Renal pelvis (tissue), 4 donors: ENCODE data around the gene PRELID3B. TPM values are rescaled to one million over a fixed set of nuclear protein-coding genes. Genes with fewer than 3 reads are reported as not detected.
"Not testable (repeated sequence)": the region's sequence is repeated elsewhere in the genome, so short reads cannot be mapped to it uniquely, and the experiment has no call there.

Experiments used
- DNase-seq: peaks from one replicate; pipeline ENCODE4 v3.0.0-alpha.2; 2013
- polyA plus RNA-seq, 3 donors: library from polyadenylated mRNA; unstranded; fragments of 120-200 nt; gene quantifications; one replicate each; pipeline ENCODE4 v1.2.1, GENCODE V29; 2013; ENCODE audit not compliant: insufficient read length in 3 of 3

Gene PRELID3B
- polyA plus RNA-seq, 3 donors: 62.2 to 72.7 (median 65.6) TPM

DNA sequence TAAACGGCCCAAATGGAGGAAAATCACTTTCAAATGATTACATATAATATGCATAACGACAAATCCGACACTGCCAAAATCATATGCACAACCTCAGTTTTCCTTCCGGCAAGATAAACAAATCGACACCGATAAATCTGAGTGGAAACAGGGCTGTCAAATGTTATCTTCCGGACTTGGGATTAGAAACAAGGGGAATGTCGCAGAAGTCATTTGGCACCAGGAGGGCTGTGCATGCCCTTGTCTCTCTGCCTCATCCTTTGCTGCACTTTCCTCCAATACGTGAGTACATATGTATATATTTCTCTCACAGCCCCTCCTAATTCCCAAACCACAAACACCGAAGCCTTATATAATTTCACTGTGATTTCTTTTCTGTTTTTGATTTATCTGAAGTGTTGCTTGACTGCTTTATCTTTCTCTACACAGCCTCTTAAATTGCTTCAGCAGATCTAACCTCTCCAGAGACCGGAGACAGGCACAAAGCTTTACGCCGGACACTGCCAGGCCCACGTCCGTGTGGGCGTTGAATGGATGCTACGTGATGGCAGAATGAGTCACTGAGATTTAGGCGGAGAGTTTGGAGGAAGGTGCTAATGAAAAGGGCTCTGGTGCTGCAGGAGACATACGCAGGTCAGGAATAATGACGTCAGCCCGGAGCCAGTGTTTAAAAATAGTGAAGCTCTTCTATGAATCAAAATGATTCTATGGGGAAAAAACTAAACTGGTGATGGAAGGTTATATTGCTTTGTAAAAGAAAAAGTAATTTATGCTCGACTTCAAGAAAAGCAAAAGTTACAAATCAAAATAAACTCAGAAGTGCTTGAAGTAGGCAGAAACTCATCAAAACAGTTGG lies 21.0 kb upstream of the PRELID3B start:
- no peak for DNase-seq

DNA sequence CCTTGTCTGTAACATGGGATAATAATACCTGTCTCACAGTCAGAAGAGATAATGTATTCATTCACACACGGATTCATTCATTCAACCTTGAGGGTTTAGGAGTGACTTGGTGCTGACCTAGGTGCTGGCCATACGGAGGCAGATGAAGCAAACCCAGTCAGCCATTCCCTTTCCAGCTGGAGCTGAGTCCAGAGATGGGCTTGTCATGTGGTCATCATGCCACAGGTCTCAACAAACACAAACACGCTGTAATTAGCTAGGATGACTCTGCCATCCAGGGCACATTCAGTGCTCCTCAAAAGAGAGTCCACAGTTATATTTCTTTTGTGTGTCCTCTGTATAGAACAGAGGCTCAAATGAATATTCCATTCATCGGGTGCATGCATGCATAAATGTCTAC lies 19.5 kb upstream of the PRELID3B start:
- no peak for DNase-seq

DNA sequence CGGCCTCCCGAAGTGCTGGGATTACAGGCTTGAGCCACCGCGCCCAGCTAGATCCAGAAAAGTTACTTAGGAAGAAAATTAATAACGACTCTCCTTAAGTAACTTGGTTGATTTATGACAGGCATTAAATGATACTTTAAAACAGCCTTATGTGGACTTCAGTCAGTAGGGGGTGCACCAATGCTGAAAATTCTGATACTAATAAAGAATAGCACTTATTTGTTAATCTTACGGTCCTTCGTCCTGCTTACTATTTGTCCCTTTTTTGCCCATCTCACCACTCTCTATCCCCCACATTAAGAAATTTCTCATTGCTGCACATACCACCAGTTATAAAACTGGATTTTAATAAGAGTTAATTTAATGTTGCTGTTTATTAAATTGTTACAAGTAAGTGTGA lies 12.7 kb upstream of the PRELID3B start:
- peak; percentile 15 for DNase-seq

DNA sequence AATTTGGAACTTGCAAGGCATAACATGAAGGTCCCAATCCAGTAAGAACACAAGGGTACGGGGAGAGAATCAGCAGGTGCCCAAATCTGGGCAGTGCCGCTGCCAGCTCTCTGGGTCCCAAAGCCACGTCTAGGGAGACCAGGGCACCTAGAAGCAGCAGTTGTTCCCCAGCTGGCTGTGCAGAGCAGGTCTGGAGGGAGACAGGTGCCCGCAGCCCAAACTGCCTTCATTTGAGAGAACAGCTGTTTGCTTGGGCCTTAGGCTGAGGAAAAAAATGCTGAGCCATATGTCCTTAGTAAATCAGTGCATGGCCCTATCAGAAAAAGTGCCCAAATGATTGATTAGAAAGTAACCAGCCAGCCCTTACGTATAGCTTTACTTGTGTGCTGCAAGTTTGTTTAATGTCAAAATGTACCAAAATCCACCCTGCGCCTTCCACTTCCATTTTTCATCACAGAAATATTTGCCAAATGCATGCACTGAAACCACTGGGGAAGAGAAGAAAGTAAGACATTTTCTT lies 9.1 kb upstream of the PRELID3B start:
- no peak for DNase-seq

DNA sequence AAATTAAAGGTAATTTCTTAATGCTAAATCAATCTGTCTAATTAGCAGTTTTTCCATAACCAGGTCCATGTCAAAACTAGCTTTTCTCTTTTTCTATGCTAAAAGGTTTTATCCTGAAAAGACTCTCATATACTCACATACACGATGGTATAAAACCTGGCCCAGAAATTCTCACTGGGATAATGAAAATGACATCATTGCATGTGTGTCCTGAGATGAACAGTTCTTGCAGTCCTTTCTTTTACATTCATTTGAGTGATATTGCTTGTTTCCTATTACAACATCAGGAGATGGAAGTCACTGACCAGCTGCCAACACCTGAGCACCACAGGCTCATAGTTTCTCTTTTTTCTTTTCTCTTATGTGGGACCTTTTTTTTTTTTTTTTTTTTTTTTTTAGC lies 7.9 kb upstream of the PRELID3B start:
- no peak for DNase-seq

DNA sequence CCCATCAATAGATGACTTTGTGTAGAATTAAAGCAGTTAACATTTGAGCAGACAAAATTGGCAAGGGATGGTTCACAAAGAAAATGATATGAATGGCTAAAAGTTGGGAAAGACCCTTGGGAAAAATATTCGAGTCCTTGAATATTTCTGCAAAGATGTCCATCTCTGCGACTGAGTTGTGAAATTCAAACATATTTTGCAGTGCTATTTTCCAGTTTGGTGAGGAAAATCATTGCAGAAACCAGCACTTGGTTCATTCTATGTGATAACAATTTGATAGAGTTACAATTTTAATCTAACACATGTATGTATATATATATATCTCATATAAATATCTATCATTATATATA lies 6.1 kb upstream of the PRELID3B start:
- DNase-seq: no peak

DNA sequence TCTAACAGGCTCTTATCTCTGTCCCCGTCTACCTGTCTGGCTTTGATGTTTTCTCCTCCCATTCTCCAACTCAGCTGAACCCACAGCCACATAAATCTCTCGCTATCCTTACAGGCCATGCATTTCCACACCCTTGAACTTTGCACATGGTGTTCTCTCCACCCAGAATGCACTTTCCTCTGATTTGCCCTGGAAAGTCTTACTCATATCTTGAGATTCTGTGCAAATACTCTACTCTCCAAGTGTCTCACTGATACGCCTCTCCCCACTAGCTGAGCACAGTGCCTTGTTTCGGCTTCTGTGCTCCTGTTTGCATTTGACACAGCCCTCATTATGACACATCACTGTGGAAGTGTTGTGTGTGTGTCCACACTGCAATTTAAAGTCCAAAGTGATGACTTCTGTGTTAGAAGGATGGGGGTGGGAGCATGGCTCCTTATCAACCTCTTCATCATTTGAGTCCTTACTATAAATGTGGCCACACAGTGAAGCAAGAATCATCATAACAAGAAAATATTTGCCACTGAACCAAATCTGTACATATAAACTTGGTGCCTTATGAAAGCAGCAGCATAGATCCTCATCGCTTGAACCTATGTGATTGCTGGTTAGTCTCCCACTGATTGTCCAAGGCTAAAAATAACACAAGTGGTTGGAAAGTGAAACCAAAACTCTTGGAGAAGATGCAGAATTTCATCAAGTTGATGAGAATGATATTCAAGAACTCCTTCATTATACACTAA lies 5.5 kb upstream of the PRELID3B start:
- no peak for DNase-seq

DNA sequence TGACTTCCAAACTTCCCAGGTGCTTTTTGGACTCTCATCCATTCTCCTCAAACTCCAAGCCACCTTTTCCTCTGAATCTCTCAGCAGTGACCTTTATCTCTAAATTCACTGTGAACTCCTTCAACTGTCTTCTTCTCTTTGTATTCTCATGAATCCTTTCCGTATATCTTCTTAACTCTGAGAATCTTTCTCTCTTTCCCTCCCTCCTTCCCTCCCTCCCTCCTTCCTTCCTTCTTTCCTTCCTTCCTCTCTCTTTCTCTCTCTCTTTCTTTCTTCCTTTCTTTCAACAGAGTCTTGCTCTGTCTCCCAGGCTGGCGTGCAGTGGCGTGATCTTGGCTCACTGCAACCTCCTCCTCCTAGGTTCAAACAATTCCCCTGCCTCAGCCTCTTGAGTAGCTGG lies 4.3 kb upstream of the PRELID3B start:
- no peak for DNase-seq

DNA sequence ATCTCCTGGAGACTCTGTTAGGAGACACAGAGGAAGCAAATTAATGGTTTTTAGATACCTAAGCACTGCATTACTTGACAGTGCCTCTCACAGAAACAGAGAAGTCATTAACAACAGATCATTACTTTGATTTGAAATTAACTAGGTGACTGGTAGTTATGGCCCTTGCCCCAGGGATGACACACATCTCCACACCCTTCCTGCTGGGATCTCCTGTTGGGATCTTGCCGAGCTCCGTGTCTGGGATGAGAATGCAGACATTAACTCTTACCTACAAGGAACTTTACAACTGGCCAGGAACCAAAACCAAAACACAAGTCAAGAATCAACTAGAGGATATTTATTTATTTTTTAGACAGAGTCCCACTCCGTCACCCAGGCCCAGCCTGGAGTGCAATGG lies 2.2 kb upstream of the PRELID3B start:
- DNase-seq: no peak

DNA sequence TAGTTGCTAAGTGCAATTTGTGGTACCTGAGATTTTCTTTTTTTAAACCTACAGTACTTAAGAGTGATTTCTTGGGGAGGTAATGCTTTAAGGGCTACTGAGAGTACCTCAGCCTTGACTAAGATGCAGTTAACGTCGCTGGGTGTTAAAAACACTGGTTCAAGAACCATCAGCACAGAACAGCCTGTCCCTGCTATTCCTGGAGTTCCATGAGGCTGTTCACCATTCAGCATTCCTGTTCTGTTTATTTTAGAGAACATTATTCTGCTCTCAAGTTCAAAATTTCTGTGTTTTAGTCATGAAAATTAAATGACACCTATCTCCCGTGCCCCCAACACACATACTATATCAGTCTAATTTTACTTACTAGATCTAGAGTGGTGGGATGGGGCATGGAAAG lies 1.7 kb upstream of the PRELID3B start:
- DNase-seq: no peak

DNA sequence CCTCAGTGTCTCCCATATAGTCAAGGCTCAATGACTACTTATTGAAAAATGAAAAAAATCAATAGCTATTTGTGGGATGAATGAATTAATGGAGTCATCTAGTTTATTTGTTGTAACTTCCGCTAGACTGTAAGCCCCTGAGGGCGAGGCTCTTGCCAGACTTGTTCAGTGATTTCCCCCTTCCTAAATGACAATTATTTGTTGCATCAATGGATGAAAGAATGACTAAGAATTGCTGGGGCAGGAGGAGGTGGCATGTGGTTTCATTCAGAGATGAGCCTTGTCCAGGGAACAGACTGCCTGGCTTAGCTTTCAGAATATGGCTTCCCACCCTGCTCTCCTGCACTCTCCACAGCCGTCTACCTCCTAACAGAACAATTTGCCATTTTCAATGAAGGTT lies 1.1 kb upstream of the PRELID3B start:
- no peak for DNase-seq

DNA sequence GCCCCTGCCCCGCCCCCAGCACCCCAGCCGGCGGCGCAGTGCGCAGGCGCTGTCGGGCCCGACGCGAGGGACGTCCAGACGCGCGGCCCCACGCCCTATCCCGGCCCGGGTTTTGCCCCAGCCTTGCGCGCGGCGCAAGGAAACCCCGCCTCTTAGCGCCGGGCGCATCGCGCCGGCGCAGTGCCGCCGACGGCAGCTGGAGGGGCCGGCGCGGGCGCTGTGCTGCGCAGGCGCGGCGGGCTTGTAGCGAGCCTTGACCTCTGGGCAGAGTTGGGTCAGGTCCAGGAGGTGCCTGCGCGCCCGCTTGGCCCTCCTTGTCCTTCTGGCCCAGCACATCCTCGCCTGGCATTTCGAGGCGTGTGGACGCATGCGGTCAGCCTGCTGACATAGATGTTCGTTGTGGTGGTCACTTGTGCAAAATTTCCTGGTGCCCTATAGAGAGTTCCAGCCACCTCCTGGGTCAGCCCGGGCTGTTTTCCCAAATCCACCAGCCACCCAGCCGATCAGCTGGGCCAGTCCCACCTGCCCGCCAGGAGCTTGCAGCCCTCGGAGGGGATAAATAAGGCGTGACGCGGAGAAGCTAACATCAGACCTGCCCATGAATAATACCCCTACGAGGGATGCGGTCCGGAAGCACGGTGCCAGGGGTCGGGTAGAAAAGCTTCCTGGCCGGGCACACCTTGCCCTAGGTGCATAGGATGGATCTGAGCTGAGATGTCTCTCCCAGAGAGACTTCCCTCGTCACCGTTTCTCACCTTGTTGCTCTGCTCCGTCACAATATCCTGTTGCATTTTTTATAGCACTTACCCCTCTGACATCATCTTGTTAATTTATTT lies 428 bp upstream of the PRELID3B start:
- DNase-seq: peak; percentile 90

DNA sequence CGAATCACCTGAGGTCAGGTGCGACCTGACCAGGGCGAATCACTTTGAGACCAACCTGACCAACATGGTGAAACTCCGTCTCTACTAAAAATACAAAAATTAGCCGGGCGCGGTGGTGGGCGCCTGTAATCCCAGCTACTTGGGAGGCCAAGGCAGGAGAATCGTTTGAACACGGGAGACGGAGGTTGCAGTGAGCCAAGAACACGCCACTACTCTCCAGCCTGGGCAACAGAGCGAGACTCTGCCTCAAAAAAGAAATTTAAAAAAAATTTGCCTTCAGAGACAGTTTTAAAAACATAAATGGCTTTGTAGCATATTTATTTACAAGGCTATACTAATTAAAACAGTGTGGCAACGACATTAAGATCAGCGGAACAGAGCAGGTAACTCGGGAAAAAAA lies 1.1 kb downstream of the PRELID3B start:
- DNase-seq: not testable (repeated sequence)

DNA sequence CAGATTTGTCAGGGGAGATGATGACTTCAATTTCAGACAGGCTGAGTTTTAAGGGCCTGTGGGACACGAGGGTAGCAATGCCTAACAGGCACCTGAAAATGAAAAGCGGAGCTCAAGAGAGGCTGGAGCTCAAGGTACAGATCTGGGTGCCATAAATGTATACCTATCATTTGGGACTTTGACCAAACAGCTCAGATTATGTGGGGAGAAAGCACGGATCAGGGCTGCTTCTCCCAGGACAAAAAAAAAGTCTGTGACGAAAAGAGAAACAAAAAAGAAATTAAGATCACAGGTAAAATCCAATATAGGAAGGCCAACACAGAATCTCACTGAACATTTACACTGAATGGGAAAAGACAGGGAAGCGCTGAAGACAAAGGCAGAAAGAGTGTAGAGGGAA lies 1.9 kb downstream of the PRELID3B start:
- no peak for DNase-seq

DNA sequence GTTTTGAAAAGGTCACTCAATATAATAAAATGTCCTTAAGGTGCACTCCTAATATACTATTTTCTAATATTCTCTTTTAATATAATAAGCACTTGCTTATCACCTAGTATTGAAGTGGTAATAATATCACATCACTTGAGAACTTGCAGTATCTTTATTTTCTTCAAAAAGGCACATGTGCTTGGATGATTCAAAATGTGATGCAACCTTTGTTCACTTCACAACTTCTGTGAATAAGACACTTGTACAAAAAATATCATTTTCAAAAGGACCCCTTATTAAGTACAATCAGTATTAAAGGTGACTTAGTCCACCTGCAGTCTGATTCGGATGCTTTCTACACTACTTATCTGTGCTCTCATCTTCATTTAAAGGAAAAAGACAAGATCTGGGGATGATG lies 3.4 kb downstream of the PRELID3B start:
- no peak for DNase-seq

DNA sequence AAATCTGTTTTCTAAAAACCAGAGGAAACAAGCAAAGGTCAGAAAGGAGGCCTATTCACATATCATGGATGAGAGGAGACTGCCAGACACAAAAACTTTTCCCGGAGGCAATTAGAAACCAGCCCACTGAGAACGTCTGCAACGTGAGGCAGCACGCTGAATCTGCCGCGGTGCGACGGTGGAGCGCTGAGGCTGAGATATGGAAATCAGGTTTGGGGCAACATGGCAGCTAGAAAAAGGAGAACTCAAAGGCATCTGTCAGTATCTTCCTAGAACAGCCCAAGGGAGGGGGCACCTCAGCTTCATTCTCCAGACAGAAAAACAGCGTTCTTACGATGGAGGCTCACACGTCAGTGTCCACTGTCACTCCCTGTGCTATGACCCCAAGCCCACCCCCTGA lies 5.2 kb downstream of the PRELID3B start:
- DNase-seq: no peak

DNA sequence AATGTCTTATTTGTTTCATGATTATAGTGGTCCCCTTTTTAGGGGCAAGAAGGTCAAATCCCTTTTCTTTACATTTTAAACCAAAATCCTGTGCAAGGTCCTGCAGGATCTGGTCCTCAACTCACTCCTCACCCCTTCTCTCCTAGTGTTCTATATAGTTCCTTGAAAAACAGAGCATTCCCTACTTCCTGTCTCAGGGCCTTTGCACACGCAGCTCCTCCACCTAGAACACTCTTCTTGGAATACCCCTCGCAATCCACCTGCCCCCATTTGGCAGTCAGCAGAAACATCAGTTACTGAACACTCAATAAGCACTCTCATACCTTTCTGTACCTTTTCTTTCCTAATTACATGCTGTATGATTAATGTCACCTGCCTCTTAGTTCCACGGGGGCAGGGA lies 7.2 kb downstream of the PRELID3B start:
- no peak for DNase-seq

DNA sequence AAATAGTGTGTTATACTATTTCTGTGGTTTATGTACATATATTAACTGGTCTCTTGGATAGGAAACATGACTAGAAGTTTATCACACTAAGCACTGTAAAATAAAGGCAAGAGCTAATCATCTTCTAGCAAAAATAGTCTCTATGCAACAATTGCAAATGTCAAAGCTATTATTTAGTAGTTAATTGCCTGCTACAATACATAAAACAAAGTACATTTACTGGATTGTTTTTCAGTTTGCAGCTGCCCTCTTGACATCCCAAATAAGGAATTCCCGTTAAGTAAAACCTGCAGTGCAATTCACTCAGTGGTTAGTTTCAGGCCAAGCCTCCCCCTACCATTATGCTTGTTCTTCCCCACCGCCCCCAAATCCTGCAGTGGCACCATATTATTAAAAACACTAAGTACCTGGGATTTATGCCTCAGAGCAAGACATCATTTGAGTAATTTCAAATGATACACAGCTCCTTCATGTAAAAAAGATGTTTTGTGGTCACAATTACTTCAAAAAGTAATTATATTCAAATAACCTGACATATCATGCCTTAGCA lies 8.9 kb downstream of the PRELID3B start:
- no peak for DNase-seq

DNA sequence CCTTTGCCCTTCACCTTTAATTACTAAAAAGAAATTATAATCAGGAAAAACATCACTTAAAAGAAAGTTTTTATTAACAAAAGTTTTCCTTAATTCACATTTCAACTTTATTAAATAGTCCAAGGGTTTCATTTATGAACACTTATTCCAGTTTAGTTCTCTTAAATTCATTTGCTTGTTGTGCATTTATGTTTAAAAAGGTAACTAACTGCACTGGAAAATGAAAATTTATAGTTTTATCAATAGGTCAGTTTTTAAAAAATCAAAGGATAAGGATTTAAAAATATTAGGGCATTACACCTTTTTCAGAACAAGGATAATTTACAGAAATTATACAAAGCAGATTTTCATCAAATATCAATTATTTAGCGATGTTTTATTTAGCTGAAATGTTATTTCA lies 9.5 kb downstream of the PRELID3B start:
- no peak for DNase-seq

DNA sequence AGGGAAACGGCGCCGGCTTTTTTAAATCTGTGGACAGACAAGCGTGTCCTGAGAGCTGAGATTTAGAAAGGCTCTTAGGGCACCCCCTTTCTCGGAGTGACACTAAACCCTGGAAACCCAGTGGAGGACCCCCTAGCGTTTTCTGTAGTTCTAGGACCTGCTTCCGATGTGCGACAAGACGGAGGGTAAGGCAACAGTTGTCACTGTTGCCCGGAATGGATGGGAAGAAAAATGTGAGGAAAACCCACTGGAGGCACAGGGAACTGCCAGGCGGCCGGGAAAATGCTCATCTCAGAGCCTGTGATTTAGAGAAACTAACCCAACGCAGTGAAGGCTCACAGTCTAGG lies 9.9 kb downstream of the PRELID3B start:
- no peak for DNase-seq

DNA sequence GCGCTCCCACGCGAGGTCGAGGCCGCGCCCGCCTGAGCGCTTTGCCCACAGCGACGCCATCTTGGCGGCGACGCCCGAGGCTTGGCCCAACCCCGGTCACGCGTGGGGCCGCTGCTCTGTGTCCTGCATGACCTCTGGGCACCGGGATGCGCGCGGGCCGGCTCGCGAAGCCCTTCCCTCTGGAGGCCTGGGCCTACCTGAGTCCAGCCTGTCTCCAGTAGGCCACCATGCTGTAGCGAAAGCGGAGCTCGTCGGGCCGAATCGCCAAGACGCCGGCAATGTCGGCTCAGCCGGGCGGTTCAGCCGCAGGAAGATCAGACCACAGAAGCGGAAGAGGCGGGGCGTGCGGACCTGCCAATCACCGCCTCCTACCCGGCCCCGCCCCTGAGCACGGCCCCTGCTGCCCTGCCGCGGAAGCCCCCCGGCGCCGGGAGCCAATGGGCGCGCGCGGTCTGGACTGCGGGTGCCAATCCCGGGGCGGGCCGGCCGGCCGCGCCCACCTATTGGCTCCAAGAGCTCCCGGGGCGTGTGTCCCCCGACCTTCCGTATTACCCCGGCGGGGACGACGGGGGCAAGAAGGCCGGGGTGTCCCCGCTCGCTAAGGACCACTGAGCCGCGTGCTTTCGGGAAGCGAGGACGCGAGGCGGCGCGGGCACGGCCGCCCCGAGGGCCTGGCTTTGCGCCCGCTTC lies 10.4 kb downstream of the PRELID3B start, which contains the start of gene ATP5F1E:
ATP5F1E (minus strand) TSS at position 313 of the 690 bp plus-strand sequence; CDS start at position 229, 84 bp downstream.
- DNase-seq: peak; percentile 96
